ENCODE results near the gene SCO2. TPM values are rescaled to one million over a fixed set of nuclear protein-coding genes. Genes with fewer than 3 reads are reported as not detected.

Gene SCO2
- polyA plus RNA-seq, 1 donor from 2014 or later = 9.6 TPM

DNA sequence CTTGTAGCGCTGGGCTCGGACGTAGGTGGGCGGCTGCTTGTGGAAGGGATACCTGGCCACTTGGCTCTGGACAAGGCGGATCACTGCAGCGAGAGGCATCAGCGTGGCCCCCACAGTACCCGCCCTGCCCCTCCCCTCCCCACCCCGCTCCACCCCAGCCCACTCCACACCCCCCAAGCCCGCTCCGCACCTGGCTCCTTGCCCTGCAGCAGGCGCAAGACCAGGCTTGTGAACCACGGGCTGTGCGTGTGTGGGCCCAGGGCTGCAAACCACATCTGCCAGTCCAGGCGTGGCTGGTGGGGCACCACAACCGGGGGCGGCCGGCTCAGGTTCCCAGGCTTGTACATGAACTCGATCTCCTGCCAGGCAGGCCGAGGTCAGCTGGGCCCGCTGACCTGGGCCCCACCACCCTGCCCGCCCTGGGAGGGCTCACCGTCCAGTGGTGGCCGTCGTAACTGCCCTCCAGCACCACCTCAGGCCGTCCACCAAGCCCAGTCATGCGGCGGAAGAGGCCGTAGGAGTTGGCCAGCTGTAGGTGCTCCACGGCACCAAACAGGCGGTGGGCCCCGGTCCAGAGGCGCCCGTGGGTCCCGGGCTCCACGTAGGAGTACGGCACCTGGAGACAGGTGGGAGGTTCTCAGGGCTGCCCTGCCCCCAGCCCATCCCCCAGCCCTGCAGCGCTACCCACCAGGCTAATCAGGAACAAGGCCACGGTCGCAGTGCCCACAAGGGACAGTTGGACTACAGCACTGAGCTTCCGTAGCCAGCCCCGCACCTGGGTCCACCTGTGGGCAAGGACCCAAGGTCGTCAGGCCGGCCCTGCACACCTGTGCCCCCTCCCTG lies 20.8 kb downstream of the SCO2 start:
- Histone ChIP-seq H3K79me2 (replicated peaks; ENCODE audit: insufficient read depth, low read length) (peaks cover 19% of the 10 kb centered on the region), H2AFZ (ENCODE audit: low read depth, low read length) (no peak overlapping the region), H3K4me2 (ENCODE audit: low read length) (no peak overlapping the region), H3K9ac (ENCODE audit: low read length) (no peak overlapping the region), H3K27ac (ENCODE audit: low read length) (no peak overlapping the region), H3F3A (ENCODE audit: insufficient read depth, low read length, poor library complexity, severe bottlenecking) (no peaks in the 10 kb centered on the region), H4K20me1 (ENCODE audit: insufficient read depth) (no peaks in the 10 kb centered on the region), H3K36me3 (ENCODE audit: insufficient read depth, low read length) (no peaks in the 10 kb centered on the region), H3K4me3 (ENCODE audit: low read length) (no peak overlapping the region), H3K9me3 (ENCODE audit: low read length) (no peaks in the 10 kb centered on the region), H3K9me2 (ENCODE audit: insufficient read depth, low read length) (no peaks in the 10 kb centered on the region), H3K27me3 (ENCODE audit: insufficient read depth, low read depth, low read length) (no peaks in the 10 kb centered on the region)
- TF ChIP-seq MXI1 (conservative IDR thresholded peaks at IDR 0.05; ENCODE audit: poor library complexity, severe bottlenecking) (no peak), EP300 (conservative IDR thresholded peaks at IDR 0.05; ENCODE audit: poor library complexity, severe bottlenecking) (no peak), TAF1 (IDR thresholded peaks at IDR 0.05; ENCODE audit: low read depth) (no peak), SMC3 (conservative IDR thresholded peaks at IDR 0.05; ENCODE audit: poor library complexity) (no peak), RAD21 (conservative IDR thresholded peaks at IDR 0.05) (no peak), POLR2AphosphoS5 (IDR thresholded peaks at IDR 0.05) (no peak), EZH2 (IDR thresholded peaks at IDR 0.05; ENCODE audit: borderline replicate concordance, insufficient read depth, low read length, poor library complexity, severe bottlenecking) (no peak)
- TF ChIP-seq, protein P1, sequence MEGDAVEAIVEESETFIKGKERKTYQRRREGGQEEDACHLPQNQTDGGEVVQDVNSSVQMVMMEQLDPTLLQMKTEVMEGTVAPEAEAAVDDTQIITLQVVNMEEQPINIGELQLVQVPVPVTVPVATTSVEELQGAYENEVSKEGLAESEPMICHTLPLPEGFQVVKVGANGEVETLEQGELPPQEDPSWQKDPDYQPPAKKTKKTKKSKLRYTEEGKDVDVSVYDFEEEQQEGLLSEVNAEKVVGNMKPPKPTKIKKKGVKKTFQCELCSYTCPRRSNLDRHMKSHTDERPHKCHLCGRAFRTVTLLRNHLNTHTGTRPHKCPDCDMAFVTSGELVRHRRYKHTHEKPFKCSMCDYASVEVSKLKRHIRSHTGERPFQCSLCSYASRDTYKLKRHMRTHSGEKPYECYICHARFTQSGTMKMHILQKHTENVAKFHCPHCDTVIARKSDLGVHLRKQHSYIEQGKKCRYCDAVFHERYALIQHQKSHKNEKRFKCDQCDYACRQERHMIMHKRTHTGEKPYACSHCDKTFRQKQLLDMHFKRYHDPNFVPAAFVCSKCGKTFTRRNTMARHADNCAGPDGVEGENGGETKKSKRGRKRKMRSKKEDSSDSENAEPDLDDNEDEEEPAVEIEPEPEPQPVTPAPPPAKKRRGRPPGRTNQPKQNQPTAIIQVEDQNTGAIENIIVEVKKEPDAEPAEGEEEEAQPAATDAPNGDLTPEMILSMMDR (IDR thresholded peaks at IDR 0.05; ENCODE audit: poor library complexity, severe bottlenecking) = no peak
- TF ChIP-seq, protein P2, sequence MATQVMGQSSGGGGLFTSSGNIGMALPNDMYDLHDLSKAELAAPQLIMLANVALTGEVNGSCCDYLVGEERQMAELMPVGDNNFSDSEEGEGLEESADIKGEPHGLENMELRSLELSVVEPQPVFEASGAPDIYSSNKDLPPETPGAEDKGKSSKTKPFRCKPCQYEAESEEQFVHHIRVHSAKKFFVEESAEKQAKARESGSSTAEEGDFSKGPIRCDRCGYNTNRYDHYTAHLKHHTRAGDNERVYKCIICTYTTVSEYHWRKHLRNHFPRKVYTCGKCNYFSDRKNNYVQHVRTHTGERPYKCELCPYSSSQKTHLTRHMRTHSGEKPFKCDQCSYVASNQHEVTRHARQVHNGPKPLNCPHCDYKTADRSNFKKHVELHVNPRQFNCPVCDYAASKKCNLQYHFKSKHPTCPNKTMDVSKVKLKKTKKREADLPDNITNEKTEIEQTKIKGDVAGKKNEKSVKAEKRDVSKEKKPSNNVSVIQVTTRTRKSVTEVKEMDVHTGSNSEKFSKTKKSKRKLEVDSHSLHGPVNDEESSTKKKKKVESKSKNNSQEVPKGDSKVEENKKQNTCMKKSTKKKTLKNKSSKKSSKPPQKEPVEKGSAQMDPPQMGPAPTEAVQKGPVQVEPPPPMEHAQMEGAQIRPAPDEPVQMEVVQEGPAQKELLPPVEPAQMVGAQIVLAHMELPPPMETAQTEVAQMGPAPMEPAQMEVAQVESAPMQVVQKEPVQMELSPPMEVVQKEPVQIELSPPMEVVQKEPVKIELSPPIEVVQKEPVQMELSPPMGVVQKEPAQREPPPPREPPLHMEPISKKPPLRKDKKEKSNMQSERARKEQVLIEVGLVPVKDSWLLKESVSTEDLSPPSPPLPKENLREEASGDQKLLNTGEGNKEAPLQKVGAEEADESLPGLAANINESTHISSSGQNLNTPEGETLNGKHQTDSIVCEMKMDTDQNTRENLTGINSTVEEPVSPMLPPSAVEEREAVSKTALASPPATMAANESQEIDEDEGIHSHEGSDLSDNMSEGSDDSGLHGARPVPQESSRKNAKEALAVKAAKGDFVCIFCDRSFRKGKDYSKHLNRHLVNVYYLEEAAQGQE (IDR thresholded peaks at IDR 0.05; ENCODE audit: borderline replicate concordance) = no peak

DNA sequence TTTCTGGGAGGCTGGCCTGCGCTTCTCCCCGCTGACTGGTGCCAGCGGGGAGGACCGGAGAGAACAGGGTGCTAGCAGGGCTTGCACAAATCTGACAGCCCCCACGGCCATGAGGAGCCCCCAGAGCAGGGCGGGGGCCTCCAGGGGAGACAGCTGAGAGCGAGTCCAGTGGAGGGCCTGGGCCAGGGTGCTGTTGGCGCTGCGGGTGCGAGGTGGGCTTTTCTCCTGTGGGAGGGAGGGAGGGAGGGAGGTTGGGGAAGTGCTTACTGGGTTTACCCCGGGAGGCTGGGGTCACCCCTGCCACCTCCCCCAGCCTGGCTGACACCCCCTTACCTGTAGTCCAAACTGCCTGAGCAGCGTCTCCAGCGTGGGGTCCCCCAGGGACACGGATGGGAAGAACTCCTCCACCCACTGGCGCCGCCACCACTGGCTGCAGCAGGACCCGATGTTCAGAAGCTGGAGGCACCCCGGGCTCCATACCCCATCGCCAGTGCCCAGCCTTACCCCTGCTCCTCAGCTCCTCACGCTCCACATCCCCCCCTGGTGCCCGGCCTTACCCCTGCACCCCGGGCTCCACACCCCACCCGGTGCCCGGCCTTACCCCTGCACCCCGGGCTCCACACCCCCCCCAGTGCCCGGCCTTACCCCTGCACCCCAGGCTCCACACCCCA lies 21.8 kb downstream of the SCO2 start:
- H4K20me1 ChIP-seq (ENCODE audit: insufficient read depth) = no peaks in the 10 kb centered on the region
- H3K79me2 ChIP-seq (replicated peaks; ENCODE audit: insufficient read depth, low read length) = peaks cover 10% of the 10 kb centered on the region
- H3K4me2 ChIP-seq (ENCODE audit: low read length) = no peak overlapping the region
- no peaks in the 10 kb centered on the region for H3K36me3 ChIP-seq (ENCODE audit: insufficient read depth, low read length)
- no peaks in the 10 kb centered on the region for H3K9me2 ChIP-seq (ENCODE audit: insufficient read depth, low read length)
- H3K27ac ChIP-seq (ENCODE audit: low read length) = no peak overlapping the region
- no peaks in the 10 kb centered on the region for H3K27me3 ChIP-seq (ENCODE audit: insufficient read depth, low read depth, low read length)
- H2AFZ ChIP-seq (ENCODE audit: low read depth, low read length) = no peak overlapping the region
- H3F3A ChIP-seq (ENCODE audit: insufficient read depth, low read length, poor library complexity, severe bottlenecking) = no peaks in the 10 kb centered on the region
- TF ChIP-seq RAD21 (conservative IDR thresholded peaks at IDR 0.05) = no peak
- no peak for TF ChIP-seq POLR2AphosphoS5 (IDR thresholded peaks at IDR 0.05)
- no peak for TF ChIP-seq SMC3 (conservative IDR thresholded peaks at IDR 0.05; ENCODE audit: poor library complexity)
- H3K9me3 ChIP-seq (ENCODE audit: low read length) = no peaks in the 10 kb centered on the region
- no peak overlapping the region for H3K9ac ChIP-seq (ENCODE audit: low read length)
- no peak overlapping the region for H3K4me3 ChIP-seq (ENCODE audit: low read length)

Measured in neural cell (in vitro differentiated cells).